ENCODE data around the gene KIF26B. TPM values are rescaled to one million over a fixed set of nuclear protein-coding genes. Genes with fewer than 3 reads are reported as not detected.

KIF26B gene
- total RNA-seq, 1 experiment from 2014 or later: 1.6 TPM

DNA sequence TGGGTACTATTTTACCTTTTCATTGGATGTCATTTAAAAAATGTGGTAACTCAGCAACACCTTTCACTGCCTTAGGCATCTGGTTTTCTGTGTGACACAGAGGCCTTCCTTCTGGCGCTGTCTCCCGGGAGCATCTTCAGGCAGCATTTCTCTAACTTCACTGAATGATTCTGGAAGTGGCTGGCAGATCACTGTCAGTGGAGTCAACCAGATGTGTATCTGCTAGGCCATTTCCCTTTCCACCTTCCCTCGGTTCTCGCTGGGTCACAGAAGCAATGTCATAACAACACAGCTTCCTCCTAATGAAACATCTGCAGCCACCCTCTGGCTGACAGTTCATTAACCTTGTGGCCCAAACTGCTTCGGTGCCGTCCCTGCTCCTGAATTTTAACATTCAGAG, 137.8 kb downstream of the KIF26B start:
- Mint-ChIP-seq H3K27me3 (ENCODE audit: insufficient read depth, unreplicated experiment) (peaks cover 19% of the 10 kb centered on the region), H3K4me1 (ENCODE audit: insufficient read depth, unreplicated experiment) (no peaks in the 10 kb centered on the region), H3K4me3 (ENCODE audit: unreplicated experiment) (no peak overlapping the region), H3K36me3 (ENCODE audit: insufficient read depth, unreplicated experiment) (no peaks in the 10 kb centered on the region), H3K9me3 (ENCODE audit: unreplicated experiment) (no peaks in the 10 kb centered on the region), H3K27ac (ENCODE audit: low read depth, unreplicated experiment) (no peak overlapping the region)
- intact Hi-C loops (cut with micrococcal nuclease): no loop called here
- ChIA-PET CTCF (interaction anchor here (0.5 to 0.7 kb wide), 2 partner anchors 694 to 1391 kb away, joined by 3 to 4 read pairs; no protein-coding TSS in a partner anchor), POLR2A (no interaction called here)
- DNase-seq (ENCODE audit: unreplicated experiment): no peak
- BruUV-seq (replicated peaks): no TSS peak
- TF ChIP-seq, protein P1, sequence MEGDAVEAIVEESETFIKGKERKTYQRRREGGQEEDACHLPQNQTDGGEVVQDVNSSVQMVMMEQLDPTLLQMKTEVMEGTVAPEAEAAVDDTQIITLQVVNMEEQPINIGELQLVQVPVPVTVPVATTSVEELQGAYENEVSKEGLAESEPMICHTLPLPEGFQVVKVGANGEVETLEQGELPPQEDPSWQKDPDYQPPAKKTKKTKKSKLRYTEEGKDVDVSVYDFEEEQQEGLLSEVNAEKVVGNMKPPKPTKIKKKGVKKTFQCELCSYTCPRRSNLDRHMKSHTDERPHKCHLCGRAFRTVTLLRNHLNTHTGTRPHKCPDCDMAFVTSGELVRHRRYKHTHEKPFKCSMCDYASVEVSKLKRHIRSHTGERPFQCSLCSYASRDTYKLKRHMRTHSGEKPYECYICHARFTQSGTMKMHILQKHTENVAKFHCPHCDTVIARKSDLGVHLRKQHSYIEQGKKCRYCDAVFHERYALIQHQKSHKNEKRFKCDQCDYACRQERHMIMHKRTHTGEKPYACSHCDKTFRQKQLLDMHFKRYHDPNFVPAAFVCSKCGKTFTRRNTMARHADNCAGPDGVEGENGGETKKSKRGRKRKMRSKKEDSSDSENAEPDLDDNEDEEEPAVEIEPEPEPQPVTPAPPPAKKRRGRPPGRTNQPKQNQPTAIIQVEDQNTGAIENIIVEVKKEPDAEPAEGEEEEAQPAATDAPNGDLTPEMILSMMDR (IDR thresholded peaks at IDR 0.05; ENCODE audit: unreplicated experiment): no peak

- Mint-ChIP-seq H3K9me3 (ENCODE audit: unreplicated experiment) (no peaks in the 10 kb centered on the region), H3K36me3 (ENCODE audit: insufficient read depth, unreplicated experiment) (no peaks in the 10 kb centered on the region), H3K4me3 (ENCODE audit: unreplicated experiment) (no peak overlapping the region), H3K27me3 (ENCODE audit: insufficient read depth, unreplicated experiment) (peaks cover 32% of the 10 kb centered on the region), H3K4me1 (ENCODE audit: insufficient read depth, unreplicated experiment) (peaks cover 6% of the 10 kb centered on the region), H3K27ac (ENCODE audit: low read depth, unreplicated experiment) (no peak overlapping the region)
- intact Hi-C loops (cut with micrococcal nuclease): no loop called here
- TF ChIP-seq, protein P1 (IDR thresholded peaks at IDR 0.05; ENCODE audit: unreplicated experiment): no peak
- DNase-seq (ENCODE audit: unreplicated experiment): no peak
- ChIA-PET CTCF (interaction anchor here (0.6 to 0.7 kb wide), 2 partner anchors 47 to 49 kb away, joined by 3 read pairs; no protein-coding TSS in a partner anchor), POLR2A (no interaction called here)
- BruUV-seq (replicated peaks): no TSS peak
These were observed 139.2 kb downstream of the KIF26B start for GRCh38 chr1:245294020-245294419.

DNA sequence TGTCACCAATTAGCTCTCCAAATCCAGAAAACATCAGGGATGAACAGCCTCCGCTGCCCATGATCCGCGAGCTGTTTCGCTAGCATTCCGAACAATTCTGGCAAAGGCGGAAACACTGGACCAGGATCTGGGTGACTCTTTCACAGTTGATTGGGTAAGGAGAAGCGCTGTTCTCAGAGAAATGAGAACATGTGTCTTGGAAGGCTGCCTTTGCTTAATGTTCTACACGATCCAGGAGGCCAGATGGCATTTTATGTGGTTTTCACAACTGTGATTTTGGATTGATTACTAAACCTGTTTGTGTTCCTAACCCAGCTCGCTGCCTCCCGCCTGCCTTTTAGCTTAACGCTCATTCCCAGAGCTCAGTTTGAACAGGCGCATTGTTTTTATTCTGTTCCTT, 144.0 kb downstream of the KIF26B start:
- Mint-ChIP-seq H3K4me3 (ENCODE audit: unreplicated experiment) (no peak overlapping the region), H3K36me3 (ENCODE audit: insufficient read depth, unreplicated experiment) (no peaks in the 10 kb centered on the region), H3K27ac (ENCODE audit: low read depth, unreplicated experiment) (no peak overlapping the region), H3K9me3 (ENCODE audit: unreplicated experiment) (no peaks in the 10 kb centered on the region), H3K4me1 (ENCODE audit: insufficient read depth, unreplicated experiment) (peaks cover 6% of the 10 kb centered on the region), H3K27me3 (ENCODE audit: insufficient read depth, unreplicated experiment) (peaks cover 47% of the 10 kb centered on the region)
- CTCF ChIA-PET: interaction anchor here (0.6 to 1.0 kb wide), 4 partner anchors 24 to 575 kb away, joined by 3 to 4 read pairs (median 4); no protein-coding TSS in a partner anchor
- BruUV-seq (replicated peaks): no TSS peak
- POLR2A ChIA-PET: interaction anchor here (0.8 kb wide), 1 partner anchor 841 kb away, joined by 3 read pairs; no protein-coding TSS in a partner anchor
- intact Hi-C loops (cut with micrococcal nuclease): no loop called here
- DNase-seq (ENCODE audit: unreplicated experiment): no peak
- TF ChIP-seq, protein P1 (IDR thresholded peaks at IDR 0.05; ENCODE audit: unreplicated experiment): no peak

DNA sequence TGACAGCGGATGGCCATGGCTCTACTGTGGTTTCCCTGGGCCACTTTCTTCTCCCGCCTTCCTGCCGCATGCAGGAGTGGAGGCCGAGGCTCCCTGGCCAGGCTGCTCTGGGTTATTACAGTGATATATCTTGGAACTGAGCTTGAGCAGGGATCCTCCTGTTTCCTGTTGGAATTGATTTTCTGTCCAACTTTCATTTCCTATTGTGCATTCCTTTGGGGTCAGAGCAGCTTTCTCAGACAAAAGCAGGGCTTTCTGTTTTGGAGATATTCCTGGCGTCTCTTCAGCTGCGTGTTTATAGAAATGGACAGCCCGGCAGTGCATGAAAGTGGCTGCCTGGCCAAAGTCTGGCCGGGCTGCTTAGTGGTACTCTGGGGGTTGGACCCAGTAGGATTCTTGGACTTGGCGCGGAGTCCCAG, 146.4 kb downstream of the KIF26B start:
- Mint-ChIP-seq H3K27ac (ENCODE audit: low read depth, unreplicated experiment) (no peak overlapping the region), H3K9me3 (ENCODE audit: unreplicated experiment) (no peaks in the 10 kb centered on the region), H3K27me3 (ENCODE audit: insufficient read depth, unreplicated experiment) (peaks cover 55% of the 10 kb centered on the region), H3K4me3 (ENCODE audit: unreplicated experiment) (no peak overlapping the region), H3K4me1 (ENCODE audit: insufficient read depth, unreplicated experiment) (peaks cover 12% of the 10 kb centered on the region), H3K36me3 (ENCODE audit: insufficient read depth, unreplicated experiment) (no peaks in the 10 kb centered on the region)
- CTCF ChIA-PET: interaction anchor here (0.6 to 1.2 kb wide), 2 partner anchors 33 to 163 kb away, joined by 3 read pairs; no protein-coding TSS in a partner anchor
- no TSS peak for BruUV-seq (replicated peaks)
- intact Hi-C loops (cut with micrococcal nuclease): no loop called here
- DNase-seq (ENCODE audit: unreplicated experiment): no peak
- TF ChIP-seq, protein P1 (IDR thresholded peaks at IDR 0.05; ENCODE audit: unreplicated experiment): no peak
- POLR2A ChIA-PET: interaction anchor here (0.7 kb wide), 1 partner anchor 529 kb away, joined by 3 read pairs; no protein-coding TSS in a partner anchor
